ENCODE measurements around the gene HNRNPA0.

- TF ChIP-seq, protein P1, sequence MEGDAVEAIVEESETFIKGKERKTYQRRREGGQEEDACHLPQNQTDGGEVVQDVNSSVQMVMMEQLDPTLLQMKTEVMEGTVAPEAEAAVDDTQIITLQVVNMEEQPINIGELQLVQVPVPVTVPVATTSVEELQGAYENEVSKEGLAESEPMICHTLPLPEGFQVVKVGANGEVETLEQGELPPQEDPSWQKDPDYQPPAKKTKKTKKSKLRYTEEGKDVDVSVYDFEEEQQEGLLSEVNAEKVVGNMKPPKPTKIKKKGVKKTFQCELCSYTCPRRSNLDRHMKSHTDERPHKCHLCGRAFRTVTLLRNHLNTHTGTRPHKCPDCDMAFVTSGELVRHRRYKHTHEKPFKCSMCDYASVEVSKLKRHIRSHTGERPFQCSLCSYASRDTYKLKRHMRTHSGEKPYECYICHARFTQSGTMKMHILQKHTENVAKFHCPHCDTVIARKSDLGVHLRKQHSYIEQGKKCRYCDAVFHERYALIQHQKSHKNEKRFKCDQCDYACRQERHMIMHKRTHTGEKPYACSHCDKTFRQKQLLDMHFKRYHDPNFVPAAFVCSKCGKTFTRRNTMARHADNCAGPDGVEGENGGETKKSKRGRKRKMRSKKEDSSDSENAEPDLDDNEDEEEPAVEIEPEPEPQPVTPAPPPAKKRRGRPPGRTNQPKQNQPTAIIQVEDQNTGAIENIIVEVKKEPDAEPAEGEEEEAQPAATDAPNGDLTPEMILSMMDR (IDR thresholded peaks at IDR 0.05 in 2 of 3, conservative IDR thresholded peaks at IDR 0.05 in 1 of 3; ENCODE audit: insufficient read depth in 2 of 3, low read depth in 1 of 3, low read length in 3 of 3) = no peak
- TF ChIP-seq CREM (IDR thresholded peaks at IDR 0.05; ENCODE audit: low read depth) (no peak), HNRNPL (IDR thresholded peaks at IDR 0.05; ENCODE audit: low read depth, low read length) (no peak), ZNF764 (CRISPR knock-in tag; IDR thresholded peaks at IDR 0.05; ENCODE audit: low read depth) (no peak)
These were observed 44.1 kb downstream of the HNRNPA0 start for GRCh38 chr5:137710086-137710485.

All from K562 (cell line).